Transverse colon (tissue), 4 donors: ENCODE measurements around the gene SH3GL3. TPM values are rescaled to one million over a fixed set of nuclear protein-coding genes. Genes with fewer than 3 reads are reported as not detected.

ENCODE experiments used
- DNase-seq: peaks from one replicate; pipeline ENCODE4 v3.0.0-alpha.2; 2019
- H3K27ac ChIP-seq, 4 donors: fragments of 200-600 bp; sonication (generic); 2 replicates each; pipeline ENCODE4 v1.5.1; 2016 to 2018; ENCODE audit warnings: inconsistent platforms in 4 of 4
- H3K27me3 ChIP-seq: fragments of 200-600 bp; sonication (generic); 2 replicates; pipeline ENCODE4 v1.5.1; 2017; ENCODE audit warnings: inconsistent platforms
- H3K36me3 ChIP-seq, 4 donors: fragments of 200-600 bp; sonication (generic); 2 replicates each; pipeline ENCODE4 v1.5.1; 2017 to 2019; ENCODE audit warnings: inconsistent platforms in 4 of 4
- H3K4me1 ChIP-seq, 4 donors: fragments of 200-600 bp; sonication (generic); 2 replicates each; pipeline ENCODE4 v1.5.1; 2017 to 2020; ENCODE audit warnings: inconsistent platforms in 4 of 4
- H3K4me3 ChIP-seq, 4 donors: fragments of 200-600 bp; sonication (generic); 1 replicate in 1 of 4; 2 replicates in 3 of 4; pipeline versions ENCODE4 v1.5.1 to v1.6.1; 2017 to 2019; ENCODE audit warnings: inconsistent platforms in 4 of 4
- H3K9me3 ChIP-seq, 2 donors: fragments of 200-600 bp; sonication (generic); 2 replicates each; pipeline ENCODE4 v1.5.1; 2017 to 2019; ENCODE audit warnings: inconsistent platforms in 2 of 2
- EP300 ChIP-seq: sonication (generic); formaldehyde crosslinking; IDR thresholded peaks from one replicate; pipeline ENCODE4 v1.6.1; 2017; ENCODE audit warnings: antibody characterized with exemption, low read depth
- POLR2A ChIP-seq: fragments of 450-650 bp; IDR thresholded peaks from one replicate; pipeline ENCODE4 v1.6.1; 2016; ENCODE audit warnings: antibody characterized with exemption, mild to moderate bottlenecking, moderate library complexity
- POLR2AphosphoS5 ChIP-seq, 3 donors: sonication (generic); formaldehyde crosslinking; IDR thresholded peaks; one replicate each; pipeline ENCODE4 v1.6.1; 2016; ENCODE audit warnings: antibody characterized with exemption in 3 of 3
- WGBS, 2 donors: methylation state at CpG; one replicate each; pipeline ENCODE4 v1.1.5; 2018; ENCODE audit warnings: low coverage in 1 of 2; 5-methylcytosine and 5-hydroxymethylcytosine counted together
- in situ Hi-C, 4 donors: fragments of 200-750 bp; cut with MboI; loops; one replicate each; pipeline versions ENCODE4 v1.15.0 to v1.15.1; 2017; ENCODE audit warnings: low sequenced_read_pairs in 3 of 4, low pct_ligation_motif_present in 1 of 4, low pct_unique_long_range_greater_than_20kb in 1 of 4
- intact Hi-C: fragments of 100-400 bp; cut with DNase I; formaldehyde crosslinking; loops from one replicate; pipeline ENCODE4 v1.15.1; 2023; ENCODE audit warnings: low total_unique reads
- total RNA-seq, 4 donors: library from RNA; depleted of rRNA; stranded (reverse); fragments of >200 nt; gene quantifications; one replicate each; pipeline ENCODE4 v1.1.0, GENCODE V29; 2016
- TF ChIP-seq, protein P1 (sequence below), 5 experiments: fragments of 200-600 bp in 3 of 5; fragments of 450-650 bp in 2 of 5; sonication (generic) in 3 of 5; IDR thresholded peaks; 1 replicate in 2 of 5; 2 replicates in 3 of 5; pipeline ENCODE4 v1.5.1; 2016 to 2017; ENCODE audit warnings: antibody characterized with exemption in 5 of 5, inconsistent platforms in 3 of 5, mild to moderate bottlenecking in 2 of 5, moderate library complexity in 1 of 5

The SH3GL3 gene
- total RNA-seq, 4 donors from 2014 or later: not detected

- DNase-seq: no peak
- H3K27ac ChIP-seq: no peak overlapping the region
- in situ Hi-C loops (no loop called here), intact Hi-C loops (no loop called here)
- H3K4me1 ChIP-seq: no peaks in the 10 kb centered on the region
- H3K27me3 ChIP-seq: no peaks in the 10 kb centered on the region
- no peaks in the 10 kb centered on the region for H3K36me3 ChIP-seq
- TF ChIP-seq POLR2AphosphoS5 (IDR thresholded peaks at IDR 0.05) (no peak), EP300 (no peak), POLR2A (no peak)
- TF ChIP-seq, protein P1, sequence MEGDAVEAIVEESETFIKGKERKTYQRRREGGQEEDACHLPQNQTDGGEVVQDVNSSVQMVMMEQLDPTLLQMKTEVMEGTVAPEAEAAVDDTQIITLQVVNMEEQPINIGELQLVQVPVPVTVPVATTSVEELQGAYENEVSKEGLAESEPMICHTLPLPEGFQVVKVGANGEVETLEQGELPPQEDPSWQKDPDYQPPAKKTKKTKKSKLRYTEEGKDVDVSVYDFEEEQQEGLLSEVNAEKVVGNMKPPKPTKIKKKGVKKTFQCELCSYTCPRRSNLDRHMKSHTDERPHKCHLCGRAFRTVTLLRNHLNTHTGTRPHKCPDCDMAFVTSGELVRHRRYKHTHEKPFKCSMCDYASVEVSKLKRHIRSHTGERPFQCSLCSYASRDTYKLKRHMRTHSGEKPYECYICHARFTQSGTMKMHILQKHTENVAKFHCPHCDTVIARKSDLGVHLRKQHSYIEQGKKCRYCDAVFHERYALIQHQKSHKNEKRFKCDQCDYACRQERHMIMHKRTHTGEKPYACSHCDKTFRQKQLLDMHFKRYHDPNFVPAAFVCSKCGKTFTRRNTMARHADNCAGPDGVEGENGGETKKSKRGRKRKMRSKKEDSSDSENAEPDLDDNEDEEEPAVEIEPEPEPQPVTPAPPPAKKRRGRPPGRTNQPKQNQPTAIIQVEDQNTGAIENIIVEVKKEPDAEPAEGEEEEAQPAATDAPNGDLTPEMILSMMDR (IDR thresholded peaks at IDR 0.05): no peak
- no peaks in the 10 kb centered on the region for H3K9me3 ChIP-seq
- no peak overlapping the region for H3K4me3 ChIP-seq
Measured at GRCh38 chr15:83538682-83539081, 91.5 kb downstream of the SH3GL3 start.

GRCh38 chr15:83545804-83546511, 98.8 kb downstream of the SH3GL3 start:
- Histone ChIP-seq H3K36me3 (no peaks in the 10 kb centered on the region), H3K4me1 (no peaks in the 10 kb centered on the region), H3K9me3 (no peaks in the 10 kb centered on the region), H3K4me3 (no peak overlapping the region), H3K27ac (no peak overlapping the region), H3K27me3 (peaks cover 5% of the 10 kb centered on the region)
- no peak for DNase-seq
- TF ChIP-seq EP300 (no peak), POLR2AphosphoS5 (IDR thresholded peaks at IDR 0.05) (no peak)
- TF ChIP-seq, protein P1 (IDR thresholded peaks at IDR 0.05): no peak
- WGBS, 2 donors: 86% methylated on average over 1 of the region's 1 CpG; no CpG with 5 or more reads in 1 of the 2 donors
- in situ Hi-C loops: no loop called here
- intact Hi-C loops: no loop called here

- intact Hi-C loops (no loop called here), in situ Hi-C loops (no loop called here)
- TF ChIP-seq, protein P1 (IDR thresholded peaks at IDR 0.05): no peak
- no peak for TF ChIP-seq POLR2A
- TF ChIP-seq EP300: no peak
- no peak for TF ChIP-seq POLR2AphosphoS5 (IDR thresholded peaks at IDR 0.05)
- H3K4me3 ChIP-seq: no peak overlapping the region
- H3K9me3 ChIP-seq: no peaks in the 10 kb centered on the region
- H3K27me3 ChIP-seq: peaks cover 5% of the 10 kb centered on the region
- no peaks in the 10 kb centered on the region for H3K4me1 ChIP-seq
- H3K27ac ChIP-seq: no peak overlapping the region
- H3K36me3 ChIP-seq: no peaks in the 10 kb centered on the region
- DNase-seq: no peak
Measured at GRCh38 chr15:83546512-83546888, 99.4 kb downstream of the SH3GL3 start.

GRCh38 chr15:83547168-83547567, 100.0 kb downstream of the SH3GL3 start:
- in situ Hi-C loops: no loop called here
- 52 to 83% methylated on average over 2 to 4 of the region's 4 CpGs for WGBS, 2 donors

DNA sequence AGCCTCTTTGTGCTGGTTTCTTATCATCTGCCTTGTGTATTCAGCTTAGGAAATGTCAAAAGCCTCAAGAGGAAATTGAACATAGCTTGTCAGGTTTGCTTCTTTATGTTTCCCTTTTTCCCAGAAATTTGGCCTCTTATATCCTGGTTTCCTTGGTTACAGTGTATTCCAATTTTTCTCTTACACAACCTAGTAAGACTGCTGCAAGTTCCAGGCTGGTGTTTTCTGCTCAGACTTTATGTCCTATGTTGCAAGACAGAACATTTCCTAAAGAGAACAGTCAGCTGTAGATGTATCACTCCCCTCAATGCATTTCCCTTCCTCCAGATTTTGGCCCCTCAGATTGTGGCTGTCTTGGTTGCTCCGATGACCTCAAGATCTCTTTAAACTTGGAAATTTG, 102.5 kb downstream of the SH3GL3 start:
- H3K4me3 ChIP-seq: no peak overlapping the region
- in situ Hi-C loops (loop anchor here in 2 of 4 donors (25.0 kb wide), 2 partner anchors 287 to 488 kb away; no protein-coding TSS in a partner anchor), intact Hi-C loops (loop anchor here (10.0 kb wide), 1 partner anchor 295 kb away; no protein-coding TSS in a partner anchor)
- H3K27me3 ChIP-seq: peaks cover 8% of the 10 kb centered on the region
- no peak for DNase-seq
- no peak for TF ChIP-seq POLR2AphosphoS5 (IDR thresholded peaks at IDR 0.05)
- no peak for TF ChIP-seq EP300
- TF ChIP-seq, protein P1 (IDR thresholded peaks at IDR 0.05): no peak
- no peak for TF ChIP-seq POLR2A
- WGBS, 2 donors: 40 to 52% methylated on average over 1 of the region's 1 CpG
- H3K4me1 ChIP-seq: no peaks in the 10 kb centered on the region
- H3K27ac ChIP-seq: no peak overlapping the region
- no peaks in the 10 kb centered on the region for H3K9me3 ChIP-seq
- no peaks in the 10 kb centered on the region for H3K36me3 ChIP-seq

More at GRCh38 chr15:83547168-83547567, 100.0 kb downstream of the SH3GL3 start:
- Histone ChIP-seq H3K27me3 (peaks cover 5% of the 10 kb centered on the region), H3K4me1 (no peaks in the 10 kb centered on the region), H3K36me3 (no peaks in the 10 kb centered on the region), H3K4me3 (no peak overlapping the region), H3K27ac (no peak overlapping the region), H3K9me3 (no peaks in the 10 kb centered on the region)
- DNase-seq: no peak
- no peak for TF ChIP-seq POLR2AphosphoS5 (IDR thresholded peaks at IDR 0.05)
- intact Hi-C loops: no loop called here
